Esophagus (tissue), 2 donors: Measurements from ENCODE around the gene SLC45A3. TPM values are rescaled to one million over a fixed set of nuclear protein-coding genes. Genes with fewer than 3 reads are reported as not detected.
A peak's percentile ranks its signal among the peaks of the same experiment; 100 is the strongest.

ENCODE experiments used
- H3K27ac ChIP-seq, 2 donors: one replicate each; pipeline ENCODE4 v1.5.1; 2013; ENCODE audit warnings: low read depth in 2 of 2, mild to moderate bottlenecking in 2 of 2, inconsistent platforms in 1 of 2, low read length in 1 of 2, moderate library complexity in 1 of 2
- H3K27me3 ChIP-seq, 2 donors: one replicate each; pipeline ENCODE4 v1.6.1; 2013; ENCODE audit warnings: low read length in 2 of 2, control low read depth in 1 of 2, mild to moderate bottlenecking in 1 of 2; ENCODE audit not compliant: insufficient read depth in 2 of 2, control insufficient read depth in 1 of 2
- H3K36me3 ChIP-seq, 2 donors: one replicate each; pipeline ENCODE4 v1.6.1; 2013; ENCODE audit warnings: low read length in 1 of 2; ENCODE audit not compliant: control insufficient read depth in 2 of 2, insufficient read depth in 2 of 2
- H3K4me1 ChIP-seq, 2 donors: one replicate each; pipeline ENCODE4 v1.6.1; 2013; ENCODE audit warnings: low read length in 1 of 2; ENCODE audit not compliant: control insufficient read depth in 2 of 2, insufficient read depth in 2 of 2
- H3K4me3 ChIP-seq, 2 donors: one replicate each; pipeline ENCODE4 v1.5.1; 2013; ENCODE audit warnings: low read length in 2 of 2, mild to moderate bottlenecking in 2 of 2, low read depth in 1 of 2, moderate library complexity in 1 of 2
- H3K9me3 ChIP-seq, 2 donors: one replicate each; pipeline ENCODE4 v1.6.1; 2013; ENCODE audit warnings: mild to moderate bottlenecking in 2 of 2, low read depth in 1 of 2, low read length in 1 of 2, moderate library complexity in 1 of 2; ENCODE audit not compliant: control insufficient read depth in 2 of 2, insufficient read depth in 1 of 2
- WGBS, 2 donors: extraction: QIAGEN DNeasy Blood & Tissue Kit; methylation state at CpG; one replicate each; pipeline ENCODE4 v1.1.7; 2013; 5-methylcytosine and 5-hydroxymethylcytosine counted together
- polyA plus RNA-seq, 2 donors: library from polyadenylated mRNA; stranded (reverse); fragments of 200-250 nt; gene quantifications; one replicate each; pipeline ENCODE4 v1.2.3, GENCODE V29; 2013
- donor health status: healthy with polysubstance abuse.
- donor health status: Bipolar disorder and iron deficiency.

SLC45A3 gene
- polyA plus RNA-seq, 2 donors, result 0.88 to 1.1 TPM

DNA sequence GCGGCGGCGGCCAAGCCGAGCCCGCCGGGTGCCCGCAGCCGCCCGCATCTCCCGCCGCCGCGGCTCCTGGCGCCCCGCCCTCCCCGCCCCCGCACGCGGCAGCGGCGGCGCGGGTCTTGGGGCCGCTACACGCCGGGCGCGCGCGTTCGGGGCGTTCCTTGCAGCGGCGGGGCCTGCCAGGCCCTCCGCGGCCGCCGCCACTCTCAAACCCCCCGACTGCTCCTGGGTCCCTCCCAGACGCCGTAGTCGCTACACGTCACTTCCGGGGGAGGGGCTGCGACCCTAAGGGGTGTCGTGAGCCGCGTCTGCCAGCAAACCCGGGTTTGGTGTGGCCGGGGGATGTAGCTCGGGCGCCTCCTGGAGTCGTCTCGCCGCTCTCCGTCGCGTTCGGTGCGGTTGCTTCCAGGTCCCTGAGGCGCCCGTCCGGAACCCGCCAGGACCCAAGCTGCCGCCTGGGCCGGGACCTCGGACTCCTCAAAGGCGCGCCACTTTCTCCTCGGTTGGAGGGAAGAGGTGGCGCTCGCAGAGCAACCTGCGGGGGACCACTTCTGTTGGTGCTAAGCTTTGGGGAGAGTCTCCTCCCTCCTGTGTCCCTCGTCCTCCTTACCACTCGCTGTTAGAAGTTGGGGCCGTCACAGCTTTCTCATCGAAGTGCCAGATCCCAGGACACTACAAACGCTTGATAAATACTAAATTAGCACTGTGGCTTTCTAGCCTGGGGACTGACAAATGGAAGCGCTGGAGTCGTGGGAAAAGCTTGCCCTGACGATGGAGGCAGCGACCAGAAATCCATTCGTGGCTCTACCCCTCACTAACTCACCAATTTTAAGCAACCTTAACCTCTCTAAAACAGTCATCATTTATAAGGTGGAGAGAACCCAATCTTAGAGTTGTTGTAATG is 48.3 kb downstream of the SLC45A3 start, which contains the start of gene ELK4:
ELK4 (minus strand) TSS at position 244 of the 901 bp plus-strand sequence. CDS start 8,129 bp downstream, outside the sequence.
- WGBS, 2 donors, result 1% methylated on average over 65 to 83 of the region's 83 CpGs
- H3K4me1 ChIP-seq, result no peaks in the 10 kb centered on the region

GRCh38 chr1:205631010-205631767 is 49.1 kb downstream of the SLC45A3 start:
- 1% methylated on average over 62 to 81 of the region's 81 CpGs for WGBS, 2 donors
- H3K4me1 ChIP-seq, result no peaks in the 10 kb centered on the region
- no peaks in the 10 kb centered on the region for H3K36me3 ChIP-seq
- H3K27ac ChIP-seq, result peak overlapping the region; percentile 97 to 98
- no peaks in the 10 kb centered on the region for H3K27me3 ChIP-seq
- peak overlapping the region; percentile 83 to 92 for H3K4me3 ChIP-seq
- no peaks in the 10 kb centered on the region for H3K9me3 ChIP-seq

More for the DNA sequence above, 48.3 kb downstream of the SLC45A3 start, which contains the start of gene ELK4:
- Histone ChIP-seq H3K4me3 (peak within 1 kb of the TSS; percentile 83 to 92), H3K9me3 (no peaks in the 10 kb centered on the region), H3K36me3 (no peaks in the 10 kb centered on the region), H3K27ac (peak within 1 kb of the TSS; percentile 97 to 98), H3K27me3 (no peaks in the 10 kb centered on the region)

- peak overlapping the region; percentile 83 to 92 for H3K4me3 ChIP-seq
- H3K36me3 ChIP-seq, result no peaks in the 10 kb centered on the region
- WGBS, 2 donors, result 5 to 6% methylated on average over 3 of the region's 3 CpGs
- H3K27me3 ChIP-seq, result no peaks in the 10 kb centered on the region
- H3K4me1 ChIP-seq, result no peaks in the 10 kb centered on the region
- H3K9me3 ChIP-seq, result no peaks in the 10 kb centered on the region
- peak overlapping the region; percentile 97 to 98 for H3K27ac ChIP-seq
Observed at GRCh38 chr1:205630651-205631009, 49.7 kb downstream of the SLC45A3 start.

- Histone ChIP-seq H3K27ac (no peak overlapping the region), H3K9me3 (no peaks in the 10 kb centered on the region), H3K4me3 (peak overlapping the region in 1 of 2 donors; percentile 83), H3K4me1 (no peaks in the 10 kb centered on the region), H3K27me3 (no peaks in the 10 kb centered on the region), H3K36me3 (no peaks in the 10 kb centered on the region)
- WGBS, 2 donors, result 2 to 3% methylated on average over 3 of the region's 3 CpGs
Observed at GRCh38 chr1:205630241-205630640, 50.1 kb downstream of the SLC45A3 start.

GRCh38 chr1:205629751-205630150 is 50.6 kb downstream of the SLC45A3 start:
- no peaks in the 10 kb centered on the region for H3K9me3 ChIP-seq
- H3K4me1 ChIP-seq, result no peaks in the 10 kb centered on the region
- H3K4me3 ChIP-seq, result no peak overlapping the region
- no peak overlapping the region for H3K27ac ChIP-seq
- no peaks in the 10 kb centered on the region for H3K36me3 ChIP-seq
- 55 to 59% methylated on average over 6 of the region's 6 CpGs for WGBS, 2 donors
- H3K27me3 ChIP-seq, result no peaks in the 10 kb centered on the region

- no peaks in the 10 kb centered on the region for H3K27me3 ChIP-seq
- no peaks in the 10 kb centered on the region for H3K4me1 ChIP-seq
- H3K36me3 ChIP-seq, result no peaks in the 10 kb centered on the region
- H3K27ac ChIP-seq, result no peak overlapping the region
- H3K4me3 ChIP-seq, result no peak overlapping the region
- H3K9me3 ChIP-seq, result no peaks in the 10 kb centered on the region
- 94% methylated on average over 8 of the region's 8 CpGs for WGBS, 2 donors
Observed at GRCh38 chr1:205627956-205628355, 52.4 kb downstream of the SLC45A3 start.

GRCh38 chr1:205626216-205626615 is 54.1 kb downstream of the SLC45A3 start:
- no peak overlapping the region for H3K4me3 ChIP-seq
- WGBS, 2 donors, result 91 to 95% methylated on average over 3 of the region's 3 CpGs
- H3K27me3 ChIP-seq, result no peaks in the 10 kb centered on the region
- H3K4me1 ChIP-seq, result no peaks in the 10 kb centered on the region
- peaks cover 0 to 2% of the 10 kb centered on the region in 2 donors for H3K36me3 ChIP-seq
- H3K27ac ChIP-seq, result no peak overlapping the region
- H3K9me3 ChIP-seq, result no peaks in the 10 kb centered on the region

GRCh38 chr1:205623646-205624045 is 56.7 kb downstream of the SLC45A3 start:
- no peak overlapping the region for H3K27ac ChIP-seq
- H3K36me3 ChIP-seq, result peaks cover 6 to 9% of the 10 kb centered on the region in 2 donors
- H3K27me3 ChIP-seq, result no peaks in the 10 kb centered on the region
- no peaks in the 10 kb centered on the region for H3K9me3 ChIP-seq
- WGBS, 2 donors, result 79 to 81% methylated on average over 4 of the region's 4 CpGs
- no peaks in the 10 kb centered on the region for H3K4me1 ChIP-seq
- no peak overlapping the region for H3K4me3 ChIP-seq

- 94 to 95% methylated on average over 6 of the region's 6 CpGs for WGBS, 2 donors
- Histone ChIP-seq H3K4me3 (no peak overlapping the region), H3K36me3 (peaks cover 6 to 11% of the 10 kb centered on the region in 2 donors), H3K9me3 (no peaks in the 10 kb centered on the region), H3K4me1 (no peaks in the 10 kb centered on the region), H3K27ac (no peak overlapping the region), H3K27me3 (no peaks in the 10 kb centered on the region)
Observed at GRCh38 chr1:205620269-205620668, 60.0 kb downstream of the SLC45A3 start.
